Nucleus accumbens (tissue), 56 donors: ENCODE data around the gene TNFRSF4.

Experiments
- DNase-seq, 56 donors: peaks; one replicate each; lab custom pipeline; 2025; lab: John Stamatoyannopoulos, UW

TNFRSF4 gene

GRCh38 chr1:1245817-1246576 lies 32.0 kb upstream of the TNFRSF4 start:
- DNase-seq, result no peak

- no peak for DNase-seq
Observed at GRCh38 chr1:1245178-1245816, 31.3 kb upstream of the TNFRSF4 start.

- no peak for DNase-seq
Observed at GRCh38 chr1:1244192-1244811, 30.3 kb upstream of the TNFRSF4 start.

- DNase-seq, result no peak
Observed at GRCh38 chr1:1243807-1244191, 29.8 kb upstream of the TNFRSF4 start.

DNA sequence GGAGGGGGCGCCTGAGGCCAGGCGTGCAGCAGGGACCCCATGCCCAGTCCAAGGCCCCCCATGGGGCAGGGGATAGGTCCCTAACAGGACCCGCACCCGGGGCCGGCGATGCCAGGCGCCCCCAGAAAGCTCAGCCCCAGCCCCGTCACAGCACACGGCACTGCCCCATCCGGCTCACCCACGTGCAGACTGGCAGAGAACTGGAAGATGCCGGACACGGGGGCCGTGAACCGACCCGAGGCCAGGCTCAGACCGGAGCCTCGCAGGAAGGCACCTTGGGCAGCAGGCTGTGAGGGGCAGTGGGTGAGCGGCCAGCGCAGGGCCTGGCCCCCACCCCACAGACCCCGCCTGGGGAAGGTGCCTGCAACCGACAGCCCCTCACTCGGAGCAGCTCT lies 29.3 kb upstream of the TNFRSF4 start:
- DNase-seq, result no peak

DNA sequence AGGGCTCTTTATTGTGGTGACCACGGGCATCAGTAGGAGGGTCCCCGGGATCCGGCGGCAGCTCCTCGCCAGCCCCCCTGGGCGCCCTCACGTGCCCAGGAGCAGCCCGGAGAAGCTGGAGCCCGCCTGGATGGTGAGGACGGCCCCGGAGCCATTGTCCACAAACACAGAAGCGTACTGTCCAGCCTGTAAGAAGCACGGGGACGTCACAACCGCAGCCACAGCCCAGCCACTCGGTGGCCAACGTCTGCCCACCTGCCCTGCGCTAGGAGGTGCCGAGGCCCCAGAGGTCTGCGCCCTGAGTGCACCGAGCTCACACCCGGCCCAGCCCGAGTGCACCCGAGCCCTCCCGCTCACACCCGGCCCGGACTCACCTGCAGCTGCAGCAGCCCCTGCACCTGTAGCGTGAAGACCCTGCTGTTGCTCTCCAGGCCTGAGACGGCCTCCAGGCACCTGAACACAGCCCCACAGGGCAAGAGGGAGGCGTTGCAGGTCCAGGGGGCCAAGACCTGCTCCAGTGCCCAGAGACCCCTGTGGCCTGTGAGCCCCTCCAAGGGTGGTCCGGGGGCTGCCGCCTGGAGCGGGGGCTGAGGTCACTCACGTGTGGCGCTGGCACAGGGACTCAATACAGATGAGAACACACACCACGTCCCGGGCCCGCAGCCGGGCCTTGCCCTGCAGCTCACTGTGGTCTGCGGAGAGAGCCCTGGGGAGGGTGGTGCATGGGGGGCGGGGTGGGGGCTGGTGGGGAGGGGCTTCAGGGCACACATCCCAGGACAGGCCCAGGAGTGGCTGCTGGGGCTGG lies 28.7 kb upstream of the TNFRSF4 start:
- DNase-seq, result no peak

DNA sequence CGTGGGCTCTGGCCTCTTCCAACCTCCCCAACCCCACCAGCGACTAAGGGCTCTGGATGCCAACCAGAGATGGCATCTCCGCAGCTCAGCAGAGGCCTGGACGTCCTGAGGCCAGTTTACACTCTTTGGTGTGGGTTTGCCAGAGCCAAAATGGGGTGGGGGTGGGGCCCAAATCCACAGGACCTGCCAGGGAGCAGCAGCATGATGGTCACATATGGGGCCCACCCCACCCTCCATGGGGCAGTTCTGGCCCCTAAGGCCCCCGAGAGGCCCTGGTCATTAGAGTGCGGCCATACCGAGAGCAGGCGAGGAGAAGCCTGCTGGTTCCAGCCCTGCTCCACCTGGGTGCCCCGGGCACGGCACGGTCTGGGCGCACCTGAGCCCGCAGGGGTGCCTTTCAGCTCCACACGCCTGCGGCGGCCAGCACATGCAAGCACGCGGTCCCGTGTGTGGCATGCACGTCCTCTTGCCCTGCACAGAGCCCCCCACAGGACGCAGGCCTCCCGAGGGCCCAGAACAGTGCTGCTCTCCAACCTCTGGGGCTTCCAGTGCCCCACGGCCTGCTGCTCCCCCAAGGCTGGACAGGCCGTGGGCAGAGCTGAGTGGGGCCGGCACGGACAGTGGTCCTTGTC lies 27.8 kb upstream of the TNFRSF4 start:
- no peak for DNase-seq

GRCh38 chr1:1240822-1241587 lies 27.1 kb upstream of the TNFRSF4 start:
- no peak for DNase-seq

GRCh38 chr1:1240348-1240732 lies 26.4 kb upstream of the TNFRSF4 start:
- no peak for DNase-seq

GRCh38 chr1:1239614-1240347 lies 25.8 kb upstream of the TNFRSF4 start:
- DNase-seq, result no peak

GRCh38 chr1:1239227-1239613 lies 25.3 kb upstream of the TNFRSF4 start:
- DNase-seq, result no peak

DNA sequence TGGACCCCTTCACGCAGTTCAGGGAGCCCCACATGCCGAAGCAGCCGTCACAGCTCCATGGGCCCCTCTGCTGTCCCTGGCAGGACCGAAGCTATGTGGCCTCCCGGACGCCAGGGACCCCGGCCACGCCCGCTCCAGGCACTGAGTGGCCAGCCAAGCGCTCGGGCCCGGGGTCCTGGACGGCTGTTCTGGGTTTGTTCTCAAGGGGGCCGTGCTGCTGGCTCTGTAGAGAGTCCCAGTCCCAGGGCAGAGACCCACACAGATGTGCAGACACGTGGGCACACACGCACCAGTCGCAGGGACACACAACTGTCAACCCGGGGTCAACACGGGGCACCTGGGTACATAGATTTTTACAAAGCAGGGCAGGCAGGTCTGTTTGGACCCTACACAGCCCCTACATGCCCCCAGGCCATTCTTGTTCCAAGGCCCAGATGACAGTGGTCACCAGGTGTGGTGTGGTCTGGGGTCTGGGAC lies 24.8 kb upstream of the TNFRSF4 start:
- DNase-seq, result no peak

- peak in 1 of 56 donors; percentile 23 for DNase-seq
Observed at GRCh38 chr1:1237874-1238701, 24.1 kb upstream of the TNFRSF4 start.

- DNase-seq, result no peak
Observed at GRCh38 chr1:1236945-1237873, 23.3 kb upstream of the TNFRSF4 start.

DNA sequence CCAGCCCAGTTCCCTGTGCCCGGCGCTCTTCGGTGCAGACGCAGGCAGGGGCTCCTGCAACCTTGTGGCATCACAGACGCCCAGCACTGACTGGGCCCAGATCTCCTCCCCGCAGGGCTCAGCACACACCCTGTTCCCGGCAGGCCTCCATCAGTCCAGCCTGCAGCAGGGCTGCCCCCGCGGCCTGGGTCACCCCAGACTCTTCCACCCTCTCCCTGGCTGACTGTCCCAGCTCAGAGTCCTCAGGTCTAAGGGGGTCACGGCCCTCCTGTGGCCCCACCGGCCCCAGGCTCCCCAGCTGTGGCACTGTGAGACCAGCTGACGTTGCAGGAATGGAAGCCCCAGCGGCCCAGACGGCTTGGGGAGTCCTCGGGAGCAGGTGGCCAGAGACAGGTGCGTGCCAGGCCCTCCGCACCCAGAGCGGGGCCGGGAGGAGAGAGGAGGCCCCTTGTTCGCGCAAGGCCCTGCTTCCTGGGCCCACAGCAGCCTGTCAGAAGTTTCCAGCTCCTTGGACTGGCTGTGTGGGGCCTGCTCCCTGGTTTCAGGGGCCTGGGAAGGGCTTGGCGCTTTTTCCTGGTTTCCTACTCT lies 22.3 kb upstream of the TNFRSF4 start:
- DNase-seq, result no peak

DNA sequence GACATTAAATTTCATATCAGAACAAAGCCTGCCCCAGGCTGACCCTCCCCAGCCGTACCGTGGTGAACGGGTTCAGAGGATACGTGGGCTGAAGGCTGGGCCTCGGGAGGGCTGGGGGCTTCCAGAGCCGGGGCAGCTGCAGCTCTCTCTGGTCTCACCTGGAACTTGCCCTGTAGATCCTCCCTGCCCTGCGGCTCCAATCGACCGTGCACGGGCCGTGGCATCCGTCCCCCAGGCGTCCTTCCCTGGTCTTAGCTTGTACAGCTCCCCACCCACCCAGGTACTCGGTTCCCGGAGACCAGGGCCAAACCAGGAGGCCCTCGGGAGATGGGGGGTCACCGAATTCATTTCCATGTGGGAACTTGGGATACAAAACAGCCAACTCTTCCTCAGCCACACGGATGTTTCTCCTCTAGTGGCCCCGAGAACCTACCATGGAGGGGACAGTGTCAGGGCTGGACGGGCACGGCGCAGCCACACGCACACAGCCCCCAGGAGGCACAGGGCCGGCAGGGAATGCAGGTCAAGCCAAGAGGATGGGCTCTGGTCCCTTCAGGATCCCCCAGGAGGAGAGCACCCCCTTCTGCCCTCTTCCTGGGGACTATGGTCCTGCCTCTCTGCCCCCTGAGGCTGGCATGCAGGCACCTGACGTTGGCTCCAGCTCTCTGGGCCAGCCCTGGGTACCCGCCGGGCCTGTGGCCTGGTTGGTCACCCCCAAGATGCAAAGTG lies 21.2 kb upstream of the TNFRSF4 start:
- DNase-seq, result no peak
